ENCODE data around the gene PLCG2.

DNA sequence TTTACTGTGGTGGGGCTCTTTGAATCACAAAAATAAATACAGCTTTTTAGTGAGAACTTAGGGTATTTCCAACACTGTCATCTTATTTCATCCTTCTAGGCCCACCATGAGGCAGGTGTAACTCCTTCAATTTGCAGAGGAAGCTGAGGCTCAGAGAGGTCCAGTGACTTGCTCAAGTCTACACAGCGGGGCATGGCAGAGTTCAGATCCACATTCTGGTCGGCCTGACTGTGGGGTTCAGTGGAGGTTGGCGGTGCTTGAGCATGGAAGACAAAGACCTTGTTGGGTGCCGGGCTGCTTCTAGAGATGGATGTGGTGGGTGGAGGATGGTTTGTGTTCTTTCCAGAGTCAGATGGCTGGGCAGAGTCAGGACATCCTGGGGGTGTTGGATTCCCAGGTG, 39.8 kb downstream of the PLCG2 start:
- TF ChIP-seq, protein P1, sequence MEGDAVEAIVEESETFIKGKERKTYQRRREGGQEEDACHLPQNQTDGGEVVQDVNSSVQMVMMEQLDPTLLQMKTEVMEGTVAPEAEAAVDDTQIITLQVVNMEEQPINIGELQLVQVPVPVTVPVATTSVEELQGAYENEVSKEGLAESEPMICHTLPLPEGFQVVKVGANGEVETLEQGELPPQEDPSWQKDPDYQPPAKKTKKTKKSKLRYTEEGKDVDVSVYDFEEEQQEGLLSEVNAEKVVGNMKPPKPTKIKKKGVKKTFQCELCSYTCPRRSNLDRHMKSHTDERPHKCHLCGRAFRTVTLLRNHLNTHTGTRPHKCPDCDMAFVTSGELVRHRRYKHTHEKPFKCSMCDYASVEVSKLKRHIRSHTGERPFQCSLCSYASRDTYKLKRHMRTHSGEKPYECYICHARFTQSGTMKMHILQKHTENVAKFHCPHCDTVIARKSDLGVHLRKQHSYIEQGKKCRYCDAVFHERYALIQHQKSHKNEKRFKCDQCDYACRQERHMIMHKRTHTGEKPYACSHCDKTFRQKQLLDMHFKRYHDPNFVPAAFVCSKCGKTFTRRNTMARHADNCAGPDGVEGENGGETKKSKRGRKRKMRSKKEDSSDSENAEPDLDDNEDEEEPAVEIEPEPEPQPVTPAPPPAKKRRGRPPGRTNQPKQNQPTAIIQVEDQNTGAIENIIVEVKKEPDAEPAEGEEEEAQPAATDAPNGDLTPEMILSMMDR (conservative IDR thresholded peaks at IDR 0.05; ENCODE audit: low read depth, low read length) = no peak
- no peak for TF ChIP-seq EZH2 (IDR thresholded peaks at IDR 0.05; ENCODE audit: low read length, unreplicated experiment)
